IMR-90 (cell line): ENCODE data around the gene MYO3B. TPM values are rescaled to one million over a fixed set of nuclear protein-coding genes. Genes with fewer than 3 reads are reported as not detected.

Experiments used
- ATAC-seq: fragments of 200-7000 bp; cut with Tn5 transposase; 2 replicates; pipeline ENCODE4 v1.9.1; 2020; ENCODE audit warnings: low read depth, mild to moderate bottlenecking, moderate library complexity
- BruUV-seq: library from RNA; stranded (reverse); fragments of 400-500 nt; replicated peaks from 2 replicates; lab custom pipeline; 2021; lab: Mats Ljungman, UMichigan
- CTCF ChIA-PET: fragments of 300-600 bp; formaldehyde crosslinking; extraction: SDS; loops from one replicate; lab custom pipeline; 2021; ENCODE audit warnings: antibody characterized with exemption; lab: Yijun Ruan, JAX
- POLR2A ChIA-PET: fragments of 300-600 bp; sonication (Branson Sonifier 250); formaldehyde crosslinking; loops from one replicate; lab custom pipeline; 2022; ENCODE audit warnings: antibody characterized with exemption; ENCODE audit not compliant: unreplicated experiment; lab: Charles Lee
- DNase-seq: peaks from one replicate; pipeline ENCODE4 v3.0.0; 2013
- H2AFZ ChIP-seq: replicated peaks from 2 replicates; pipeline ENCODE3; 2013; ENCODE audit warnings: low read length, mild to moderate bottlenecking; ENCODE audit not compliant: poor library complexity
- H2AK5ac ChIP-seq: 2 replicates; pipeline ENCODE4 v1.6.1; 2013; ENCODE audit warnings: low read depth, low read length, inconsistent platforms
- H2AK9ac ChIP-seq: replicated peaks from 2 replicates; pipeline ENCODE3; 2013; ENCODE audit warnings: mild to moderate bottlenecking, low read depth, low read length, moderate library complexity; ENCODE audit not compliant: poor library complexity
- H2BK120ac ChIP-seq: 2 replicates; pipeline ENCODE4 v1.6.1; 2013; ENCODE audit warnings: low read depth, low read length, inconsistent platforms
- H2BK15ac ChIP-seq: 3 replicates; pipeline ENCODE4 v1.6.1; 2013; ENCODE audit warnings: low read depth, low read length, inconsistent platforms
- H2BK20ac ChIP-seq: 2 replicates; pipeline ENCODE4 v1.6.1; 2013; ENCODE audit warnings: low read depth, mild to moderate bottlenecking, inconsistent platforms, low read length, moderate library complexity
- H2BK5ac ChIP-seq: 2 replicates; pipeline ENCODE4 v1.6.1; 2013; ENCODE audit warnings: mild to moderate bottlenecking, low read depth, low read length, inconsistent platforms; ENCODE audit not compliant: poor library complexity, severe bottlenecking
- H3K14ac ChIP-seq: replicated peaks from 2 replicates; pipeline ENCODE4 v1.6.1; 2013; ENCODE audit warnings: low read depth, low read length, inconsistent platforms
- H3K18ac ChIP-seq: 2 replicates; pipeline ENCODE4 v1.6.1; 2013; ENCODE audit warnings: low read depth, low read length, control low read depth
- H3K23ac ChIP-seq: 2 replicates; pipeline ENCODE4 v1.6.1; 2013; ENCODE audit warnings: low read depth, low read length, inconsistent platforms
- H3K27ac ChIP-seq: 2 replicates; pipeline ENCODE4 v1.5.1; 2013; ENCODE audit warnings: mild to moderate bottlenecking, control low read depth, low read length; ENCODE audit not compliant: insufficient read depth
- H3K27me3 ChIP-seq: 2 replicates; pipeline ENCODE4 v1.6.1; 2013; ENCODE audit warnings: low read length; ENCODE audit not compliant: control insufficient read depth, insufficient read depth
- H3K36me3 ChIP-seq: 2 replicates; pipeline ENCODE4 v1.6.1; 2013; ENCODE audit warnings: low read length, mixed read lengths; ENCODE audit not compliant: control insufficient read depth, insufficient read depth
- H3K4ac ChIP-seq: 2 replicates; pipeline ENCODE4 v1.6.1; 2013; ENCODE audit warnings: low read depth, low read length, inconsistent platforms
- H3K4me1 ChIP-seq: 2 replicates; pipeline ENCODE4 v1.6.1; 2013; ENCODE audit warnings: low read length, mixed read lengths; ENCODE audit not compliant: control insufficient read depth, insufficient read depth
- H3K4me2 ChIP-seq: 2 replicates; pipeline ENCODE4 v1.6.1; 2013; ENCODE audit warnings: low read depth, mild to moderate bottlenecking, control low read depth, low read length, moderate library complexity
- H3K4me3 ChIP-seq: 2 replicates; pipeline ENCODE4 v1.5.1; 2013; ENCODE audit warnings: low read depth, mild to moderate bottlenecking, control low read depth, low read length, moderate library complexity; ENCODE audit not compliant: insufficient read depth
- H3K56ac ChIP-seq: 2 replicates; pipeline ENCODE4 v1.6.1; 2013; ENCODE audit warnings: low read length, inconsistent platforms; ENCODE audit not compliant: insufficient read depth; ENCODE audit errors: extremely low read depth
- H3K79me1 ChIP-seq, 2 experiments: 2 replicates each; pipeline ENCODE4 v1.6.1; 2013; ENCODE audit warnings: low read length in 2 of 2, inconsistent platforms in 1 of 2, low read depth in 1 of 2
- H3K9ac ChIP-seq: 2 replicates; pipeline ENCODE4 v1.6.1; 2013; ENCODE audit warnings: low read depth, low read length, control low read depth
- H3K9me1 ChIP-seq: 2 replicates; pipeline ENCODE4 v1.6.1; 2013; ENCODE audit warnings: low read length, inconsistent platforms; ENCODE audit not compliant: insufficient read depth
- H3K9me3 ChIP-seq: 2 replicates; pipeline ENCODE4 v1.6.1; 2013; ENCODE audit warnings: low read length; ENCODE audit not compliant: control insufficient read depth, insufficient read depth
- H4K20me1 ChIP-seq: 2 replicates; pipeline ENCODE4 v1.6.1; 2013; ENCODE audit warnings: low read length, inconsistent platforms; ENCODE audit not compliant: insufficient read depth
- H4K5ac ChIP-seq: 2 replicates; pipeline ENCODE4 v1.6.1; 2013; ENCODE audit warnings: mild to moderate bottlenecking, low read depth, low read length, control low read depth
- H4K8ac ChIP-seq, 2 experiments: 2 replicates each; pipeline ENCODE4 v1.6.1; 2013; ENCODE audit warnings: low read depth in 2 of 2, low read length in 2 of 2, control low read depth in 1 of 2, inconsistent platforms in 1 of 2
- H4K91ac ChIP-seq: 2 replicates; pipeline ENCODE4 v1.6.1; 2013; ENCODE audit warnings: low read depth, low read length, inconsistent platforms; ENCODE audit not compliant: insufficient read depth
- NFE2L2 ChIP-seq: fragments of 150-350 bp; IDR thresholded peaks from 2 replicates; pipeline ENCODE4 v1.6.1; 2016; ENCODE audit warnings: low read depth, mild to moderate bottlenecking, low read length
- POLR2A ChIP-seq: IDR thresholded peaks from 2 replicates; pipeline ENCODE4 v1.6.1; 2012; ENCODE audit warnings: mild to moderate bottlenecking, low read depth, low read length
- RCOR1 ChIP-seq: IDR thresholded peaks from 2 replicates; pipeline ENCODE4 v1.6.1; 2012; ENCODE audit warnings: mild to moderate bottlenecking, low read length, improper control_type of control experiment; ENCODE audit not compliant: insufficient replicate concordance
- WGBS, 2 experiments: methylation state at CpG; one replicate each; pipeline versions ENCODE4 v1.1.5 to v1.1.7; 2013; ENCODE audit warnings: missing lambda C conversion rate in 2 of 2; ENCODE audit not compliant: insufficient read length in 1 of 2; ENCODE audit errors: extremely low coverage in 2 of 2; 5-methylcytosine and 5-hydroxymethylcytosine counted together
- dilution Hi-C: fragments of 300-500 bp; cut with HindIII; formaldehyde crosslinking; loops from one replicate; pipeline ENCODE4 v1.14.3; 2018; ENCODE audit warnings: low sequenced_read_pairs; ENCODE audit not compliant: unreplicated experiment
- in situ Hi-C: fragments of 300-500 bp; cut with MboI; formaldehyde crosslinking; loops from 3 replicates; pipeline ENCODE4 v1.14.3; 2019; ENCODE audit warnings: low sequenced_read_pairs, inconsistent platforms, mixed read lengths
- intact Hi-C: fragments of 100-400 bp; cut with micrococcal nuclease; formaldehyde crosslinking; loops from 2 replicates; pipeline ENCODE4 v1.10.0; 2022
- polyA plus RNA-seq, 3 experiments: library from polyadenylated mRNA; depleted of rRNA; stranded (reverse); fragments of >200 nt; gene quantifications; 2 replicates each; pipeline ENCODE4 v1.2.3, GENCODE V29; 2012; ENCODE audit warnings: low replicate concordance in 1 of 3
- total RNA-seq: library from RNA; depleted of rRNA; stranded (reverse); fragments of >200 nt; gene quantifications from 2 replicates; pipeline ENCODE4 v1.2.3, GENCODE V29; 2012
- TF ChIP-seq, protein P1 (sequence below): fragments of 150-350 bp; IDR thresholded peaks from 2 replicates; pipeline ENCODE4 v1.6.1; 2016; ENCODE audit warnings: low read depth, mild to moderate bottlenecking, low read length, moderate library complexity, borderline replicate concordance

MYO3B gene
- total and polyA plus RNA-seq, 2 of the 4 experiments (the other 2 are of a cell fraction): 0.02 TPM; not detected in 1

DNA sequence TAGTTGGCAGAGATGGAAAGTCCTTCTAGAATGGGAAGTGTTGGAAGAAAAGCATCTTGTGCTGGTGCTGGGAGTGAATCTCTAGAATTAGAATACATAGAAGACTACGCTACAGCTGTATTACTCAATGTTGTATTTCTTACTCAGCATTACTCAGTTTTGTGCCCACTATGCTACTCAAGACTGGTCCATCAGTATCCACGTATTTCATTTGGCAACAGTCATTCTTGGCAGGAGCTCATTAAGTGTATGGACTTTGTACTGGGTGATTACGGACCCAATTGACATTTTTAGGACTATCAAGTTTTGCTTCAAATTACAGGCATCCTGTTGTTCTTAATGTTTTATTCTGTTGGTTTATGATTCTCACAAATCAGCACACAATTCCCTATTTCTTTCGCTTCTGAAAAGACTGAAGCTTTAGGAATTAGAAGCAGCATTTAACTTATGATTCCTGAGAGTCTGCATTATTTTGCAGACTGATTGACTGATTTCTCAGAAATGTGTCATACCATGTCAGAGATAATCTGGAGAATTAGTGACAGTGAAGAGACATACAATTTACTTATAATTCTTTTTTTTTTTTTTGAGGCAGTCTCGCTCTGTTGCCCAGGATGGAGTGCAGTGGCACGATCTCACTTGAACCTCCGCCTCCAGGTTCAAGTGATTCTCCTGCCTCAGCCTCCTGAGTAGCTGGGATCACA is 136.9 kb downstream of the MYO3B start:
- Histone ChIP-seq H4K8ac (no peak overlapping the region), H2AK5ac (no peak overlapping the region), H4K91ac (no peak overlapping the region), H3K36me3 (no peaks in the 10 kb centered on the region), H3K4me1 (no peaks in the 10 kb centered on the region), H3K18ac (no peak overlapping the region), H3K79me1 (no peaks in the 10 kb centered on the region), H3K56ac (no peak overlapping the region), H2BK120ac (no peak overlapping the region), H2AFZ (no peak overlapping the region), H2BK20ac (no peak overlapping the region), H4K5ac (no peak overlapping the region), H3K9me1 (no peaks in the 10 kb centered on the region), H3K4me3 (no peak overlapping the region), H3K9me3 (no peaks in the 10 kb centered on the region), H3K4me2 (no peak overlapping the region), H2AK9ac (no peak overlapping the region), H4K20me1 (no peaks in the 10 kb centered on the region), H3K4ac (no peak overlapping the region), H3K23ac (no peak overlapping the region), H3K27ac (no peak overlapping the region), H3K14ac (no peak overlapping the region), H2BK15ac (no peak overlapping the region), H3K27me3 (no peaks in the 10 kb centered on the region), H2BK5ac (no peak overlapping the region), H3K9ac (no peak overlapping the region)
- ChIA-PET POLR2A (no interaction called here), CTCF (interaction anchor here (0.6 kb wide), 1 partner anchor 40 kb away, joined by 3 read pairs; no protein-coding TSS in a partner anchor)
- DNase-seq (no peak), ATAC-seq (no peak)
- dilution Hi-C loops (no loop called here), in situ Hi-C loops (no loop called here), intact Hi-C loops (no loop called here)
- BruUV-seq: no TSS peak
- no CpG with 5 or more reads among the region's 7 CpGs for WGBS, 2 experiments
- TF ChIP-seq RCOR1: no peak
- TF ChIP-seq, protein P1, sequence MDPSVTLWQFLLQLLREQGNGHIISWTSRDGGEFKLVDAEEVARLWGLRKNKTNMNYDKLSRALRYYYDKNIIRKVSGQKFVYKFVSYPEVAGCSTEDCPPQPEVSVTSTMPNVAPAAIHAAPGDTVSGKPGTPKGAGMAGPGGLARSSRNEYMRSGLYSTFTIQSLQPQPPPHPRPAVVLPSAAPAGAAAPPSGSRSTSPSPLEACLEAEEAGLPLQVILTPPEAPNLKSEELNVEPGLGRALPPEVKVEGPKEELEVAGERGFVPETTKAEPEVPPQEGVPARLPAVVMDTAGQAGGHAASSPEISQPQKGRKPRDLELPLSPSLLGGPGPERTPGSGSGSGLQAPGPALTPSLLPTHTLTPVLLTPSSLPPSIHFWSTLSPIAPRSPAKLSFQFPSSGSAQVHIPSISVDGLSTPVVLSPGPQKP: no peak
- TF ChIP-seq NFE2L2: no peak
- no peak for TF ChIP-seq POLR2A
